ENCODE measurements around the gene CD177.

DNA sequence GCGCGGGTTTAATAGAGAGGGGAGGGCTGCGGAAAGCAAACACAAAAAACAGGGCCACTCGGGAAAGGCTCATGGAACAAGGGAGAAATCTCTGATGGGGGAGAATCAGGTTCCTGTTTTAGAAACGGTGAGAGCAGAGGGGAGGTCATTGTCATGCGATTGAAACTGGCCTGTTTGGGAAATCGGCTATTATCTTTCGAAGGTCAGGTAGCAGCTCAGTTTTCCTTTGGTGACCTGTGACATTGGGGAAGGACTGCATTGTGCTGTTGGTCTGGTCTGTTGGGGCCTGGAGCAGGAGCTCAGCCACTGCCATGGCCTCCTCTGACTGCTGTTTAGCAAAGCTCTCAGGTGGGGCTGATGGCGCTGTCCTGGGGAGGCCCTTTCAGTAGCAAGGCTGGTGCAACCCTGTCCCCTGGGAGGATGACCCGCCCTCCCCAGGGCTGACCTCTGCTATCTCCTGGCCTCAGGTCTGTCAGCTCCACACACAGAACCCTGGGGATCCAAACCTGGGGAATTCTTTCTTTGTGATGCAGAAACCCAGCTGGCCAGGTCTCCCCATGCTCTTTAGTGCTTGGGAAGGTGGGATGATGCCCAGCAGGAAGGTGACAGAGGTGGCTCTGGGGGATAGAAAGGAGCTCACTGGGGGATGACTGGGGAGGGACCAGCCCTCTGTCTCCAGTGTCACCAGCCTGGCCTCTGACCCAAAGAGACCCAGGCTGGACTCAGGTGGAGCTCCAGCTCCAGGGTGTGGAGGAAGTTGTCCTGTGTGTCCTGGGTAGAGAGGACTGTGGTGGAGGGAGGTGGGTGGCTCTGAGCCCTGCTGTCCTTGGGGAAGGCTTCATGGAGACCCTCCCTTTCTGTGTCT, 21.2 kb upstream of the CD177 start:
- TF ChIP-seq, protein P1, sequence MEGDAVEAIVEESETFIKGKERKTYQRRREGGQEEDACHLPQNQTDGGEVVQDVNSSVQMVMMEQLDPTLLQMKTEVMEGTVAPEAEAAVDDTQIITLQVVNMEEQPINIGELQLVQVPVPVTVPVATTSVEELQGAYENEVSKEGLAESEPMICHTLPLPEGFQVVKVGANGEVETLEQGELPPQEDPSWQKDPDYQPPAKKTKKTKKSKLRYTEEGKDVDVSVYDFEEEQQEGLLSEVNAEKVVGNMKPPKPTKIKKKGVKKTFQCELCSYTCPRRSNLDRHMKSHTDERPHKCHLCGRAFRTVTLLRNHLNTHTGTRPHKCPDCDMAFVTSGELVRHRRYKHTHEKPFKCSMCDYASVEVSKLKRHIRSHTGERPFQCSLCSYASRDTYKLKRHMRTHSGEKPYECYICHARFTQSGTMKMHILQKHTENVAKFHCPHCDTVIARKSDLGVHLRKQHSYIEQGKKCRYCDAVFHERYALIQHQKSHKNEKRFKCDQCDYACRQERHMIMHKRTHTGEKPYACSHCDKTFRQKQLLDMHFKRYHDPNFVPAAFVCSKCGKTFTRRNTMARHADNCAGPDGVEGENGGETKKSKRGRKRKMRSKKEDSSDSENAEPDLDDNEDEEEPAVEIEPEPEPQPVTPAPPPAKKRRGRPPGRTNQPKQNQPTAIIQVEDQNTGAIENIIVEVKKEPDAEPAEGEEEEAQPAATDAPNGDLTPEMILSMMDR (IDR thresholded peaks at IDR 0.05 in 8 of 11, conservative IDR thresholded peaks at IDR 0.05 in 3 of 11), result no peak
- no peak for TF ChIP-seq POLR2AphosphoS5 (IDR thresholded peaks at IDR 0.05)
- TF ChIP-seq POLR2A (IDR thresholded peaks at IDR 0.05), result no peak
